ENCODE measurements around the gene NKX1-1. TPM values are rescaled to one million over a fixed set of nuclear protein-coding genes. Genes with fewer than 3 reads are reported as not detected.

Gene NKX1-1
- total and polyA plus RNA-seq, 2 experiments from 2014 or later, result not detected

- Histone ChIP-seq H4K20me1 (replicated peaks; ENCODE audit: insufficient read depth) (no peaks in the 10 kb centered on the region), H3K9me2 (ENCODE audit: insufficient read depth) (no peaks in the 10 kb centered on the region), H3F3A (replicated peaks; ENCODE audit: low read depth) (no peaks in the 10 kb centered on the region), H3K36me3 (ENCODE audit: insufficient read depth) (no peaks in the 10 kb centered on the region), H3K4me2 (no peak overlapping the region), H3K27ac (ENCODE audit: low read depth) (no peak overlapping the region), H3K4me1 (ENCODE audit: insufficient read depth) (no peaks in the 10 kb centered on the region), H2AFZ (no peak overlapping the region), H3K27me3 (ENCODE audit: insufficient read depth) (no peaks in the 10 kb centered on the region), H3K79me2 (replicated peaks; ENCODE audit: insufficient read depth) (no peaks in the 10 kb centered on the region), H3K4me3 (no peak overlapping the region)
- Mint-ChIP-seq H3K9me3 (no peaks in the 10 kb centered on the region; the same call in 2 of the 3 replicates), H3K4me1 (peaks cover 3% of the 10 kb centered on the region; the same call in 2 of the 3 replicates), H3K27me3 (ENCODE audit: insufficient read depth, low read depth, poor library complexity) (no peaks in the 10 kb centered on the region), H3K27ac (no peak overlapping the region), H3K4me3 (no peak overlapping the region), H3K36me3 (ENCODE audit: low read depth) (peaks cover 7% of the 10 kb centered on the region; the same call in 2 of the 3 replicates)
- TF ChIP-seq, protein P1, sequence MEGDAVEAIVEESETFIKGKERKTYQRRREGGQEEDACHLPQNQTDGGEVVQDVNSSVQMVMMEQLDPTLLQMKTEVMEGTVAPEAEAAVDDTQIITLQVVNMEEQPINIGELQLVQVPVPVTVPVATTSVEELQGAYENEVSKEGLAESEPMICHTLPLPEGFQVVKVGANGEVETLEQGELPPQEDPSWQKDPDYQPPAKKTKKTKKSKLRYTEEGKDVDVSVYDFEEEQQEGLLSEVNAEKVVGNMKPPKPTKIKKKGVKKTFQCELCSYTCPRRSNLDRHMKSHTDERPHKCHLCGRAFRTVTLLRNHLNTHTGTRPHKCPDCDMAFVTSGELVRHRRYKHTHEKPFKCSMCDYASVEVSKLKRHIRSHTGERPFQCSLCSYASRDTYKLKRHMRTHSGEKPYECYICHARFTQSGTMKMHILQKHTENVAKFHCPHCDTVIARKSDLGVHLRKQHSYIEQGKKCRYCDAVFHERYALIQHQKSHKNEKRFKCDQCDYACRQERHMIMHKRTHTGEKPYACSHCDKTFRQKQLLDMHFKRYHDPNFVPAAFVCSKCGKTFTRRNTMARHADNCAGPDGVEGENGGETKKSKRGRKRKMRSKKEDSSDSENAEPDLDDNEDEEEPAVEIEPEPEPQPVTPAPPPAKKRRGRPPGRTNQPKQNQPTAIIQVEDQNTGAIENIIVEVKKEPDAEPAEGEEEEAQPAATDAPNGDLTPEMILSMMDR (conservative IDR thresholded peaks at IDR 0.05; ENCODE audit: low read depth in 2 of 2), result no peak
- TF ChIP-seq EZH2 (IDR thresholded peaks at IDR 0.05; ENCODE audit: low read depth, unreplicated experiment) (no peak), STAT1 (IDR thresholded peaks at IDR 0.05; ENCODE audit: unreplicated experiment) (no peak), ZNF331 (CRISPR knock-in tag; IDR thresholded peaks at IDR 0.05; ENCODE audit: low read depth) (no peak), REST (IDR thresholded peaks at IDR 0.05; ENCODE audit: unreplicated experiment) (no peak), CREB1 (CRISPR knock-in tag; IDR thresholded peaks at IDR 0.05; ENCODE audit: low read depth) (no peak), NANOG (IDR thresholded peaks at IDR 0.05; ENCODE audit: borderline replicate concordance) (no peak), JUNB (IDR thresholded peaks at IDR 0.05; ENCODE audit: unreplicated experiment) (no peak), ZNF114 (CRISPR knock-in tag; IDR thresholded peaks at IDR 0.05) (no peak)
- TF ChIP-seq, protein P2, sequence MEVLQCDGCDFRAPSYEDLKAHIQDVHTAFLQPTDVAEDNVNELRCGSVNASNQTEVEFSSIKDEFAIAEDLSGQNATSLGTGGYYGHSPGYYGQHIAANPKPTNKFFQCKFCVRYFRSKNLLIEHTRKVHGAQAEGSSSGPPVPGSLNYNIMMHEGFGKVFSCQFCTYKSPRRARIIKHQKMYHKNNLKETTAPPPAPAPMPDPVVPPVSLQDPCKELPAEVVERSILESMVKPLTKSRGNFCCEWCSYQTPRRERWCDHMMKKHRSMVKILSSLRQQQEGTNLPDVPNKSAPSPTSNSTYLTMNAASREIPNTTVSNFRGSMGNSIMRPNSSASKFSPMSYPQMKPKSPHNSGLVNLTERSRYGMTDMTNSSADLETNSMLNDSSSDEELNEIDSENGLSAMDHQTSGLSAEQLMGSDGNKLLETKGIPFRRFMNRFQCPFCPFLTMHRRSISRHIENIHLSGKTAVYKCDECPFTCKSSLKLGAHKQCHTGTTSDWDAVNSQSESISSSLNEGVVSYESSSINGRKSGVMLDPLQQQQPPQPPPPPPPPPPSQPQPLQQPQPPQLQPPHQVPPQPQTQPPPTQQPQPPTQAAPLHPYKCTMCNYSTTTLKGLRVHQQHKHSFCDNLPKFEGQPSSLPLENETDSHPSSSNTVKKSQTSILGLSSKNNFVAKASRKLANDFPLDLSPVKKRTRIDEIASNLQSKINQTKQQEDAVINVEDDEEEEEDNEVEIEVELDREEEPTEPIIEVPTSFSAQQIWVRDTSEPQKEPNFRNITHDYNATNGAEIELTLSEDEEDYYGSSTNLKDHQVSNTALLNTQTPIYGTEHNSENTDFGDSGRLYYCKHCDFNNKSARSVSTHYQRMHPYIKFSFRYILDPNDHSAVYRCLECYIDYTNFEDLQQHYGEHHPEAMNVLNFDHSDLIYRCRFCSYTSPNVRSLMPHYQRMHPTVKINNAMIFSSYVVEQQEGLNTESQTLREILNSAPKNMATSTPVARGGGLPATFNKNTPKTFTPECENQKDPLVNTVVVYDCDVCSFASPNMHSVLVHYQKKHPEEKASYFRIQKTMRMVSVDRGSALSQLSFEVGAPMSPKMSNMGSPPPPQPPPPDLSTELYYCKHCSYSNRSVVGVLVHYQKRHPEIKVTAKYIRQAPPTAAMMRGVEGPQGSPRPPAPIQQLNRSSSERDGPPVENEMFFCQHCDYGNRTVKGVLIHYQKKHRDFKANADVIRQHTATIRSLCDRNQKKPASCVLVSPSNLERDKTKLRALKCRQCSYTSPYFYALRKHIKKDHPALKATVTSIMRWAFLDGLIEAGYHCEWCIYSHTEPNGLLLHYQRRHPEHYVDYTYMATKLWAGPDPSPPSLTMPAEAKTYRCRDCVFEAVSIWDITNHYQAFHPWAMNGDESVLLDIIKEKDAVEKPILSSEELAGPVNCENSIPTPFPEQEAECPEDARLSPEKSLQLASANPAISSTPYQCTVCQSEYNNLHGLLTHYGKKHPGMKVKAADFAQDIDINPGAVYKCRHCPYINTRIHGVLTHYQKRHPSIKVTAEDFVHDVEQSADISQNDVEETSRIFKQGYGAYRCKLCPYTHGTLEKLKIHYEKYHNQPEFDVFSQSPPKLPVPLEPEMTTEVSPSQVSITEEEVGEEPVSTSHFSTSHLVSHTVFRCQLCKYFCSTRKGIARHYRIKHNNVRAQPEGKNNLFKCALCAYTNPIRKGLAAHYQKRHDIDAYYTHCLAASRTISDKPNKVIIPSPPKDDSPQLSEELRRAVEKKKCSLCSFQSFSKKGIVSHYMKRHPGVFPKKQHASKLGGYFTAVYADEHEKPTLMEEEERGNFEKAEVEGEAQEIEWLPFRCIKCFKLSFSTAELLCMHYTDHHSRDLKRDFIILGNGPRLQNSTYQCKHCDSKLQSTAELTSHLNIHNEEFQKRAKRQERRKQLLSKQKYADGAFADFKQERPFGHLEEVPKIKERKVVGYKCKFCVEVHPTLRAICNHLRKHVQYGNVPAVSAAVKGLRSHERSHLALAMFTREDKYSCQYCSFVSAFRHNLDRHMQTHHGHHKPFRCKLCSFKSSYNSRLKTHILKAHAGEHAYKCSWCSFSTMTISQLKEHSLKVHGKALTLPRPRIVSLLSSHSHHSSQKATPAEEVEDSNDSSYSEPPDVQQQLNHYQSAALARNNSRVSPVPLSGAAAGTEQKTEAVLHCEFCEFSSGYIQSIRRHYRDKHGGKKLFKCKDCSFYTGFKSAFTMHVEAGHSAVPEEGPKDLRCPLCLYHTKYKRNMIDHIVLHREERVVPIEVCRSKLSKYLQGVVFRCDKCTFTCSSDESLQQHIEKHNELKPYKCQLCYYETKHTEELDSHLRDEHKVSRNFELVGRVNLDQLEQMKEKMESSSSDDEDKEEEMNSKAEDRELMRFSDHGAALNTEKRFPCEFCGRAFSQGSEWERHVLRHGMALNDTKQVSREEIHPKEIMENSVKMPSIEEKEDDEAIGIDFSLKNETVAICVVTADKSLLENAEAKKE (CRISPR knock-in tag; IDR thresholded peaks at IDR 0.05), result no peak
- TF ChIP-seq, protein P3, sequence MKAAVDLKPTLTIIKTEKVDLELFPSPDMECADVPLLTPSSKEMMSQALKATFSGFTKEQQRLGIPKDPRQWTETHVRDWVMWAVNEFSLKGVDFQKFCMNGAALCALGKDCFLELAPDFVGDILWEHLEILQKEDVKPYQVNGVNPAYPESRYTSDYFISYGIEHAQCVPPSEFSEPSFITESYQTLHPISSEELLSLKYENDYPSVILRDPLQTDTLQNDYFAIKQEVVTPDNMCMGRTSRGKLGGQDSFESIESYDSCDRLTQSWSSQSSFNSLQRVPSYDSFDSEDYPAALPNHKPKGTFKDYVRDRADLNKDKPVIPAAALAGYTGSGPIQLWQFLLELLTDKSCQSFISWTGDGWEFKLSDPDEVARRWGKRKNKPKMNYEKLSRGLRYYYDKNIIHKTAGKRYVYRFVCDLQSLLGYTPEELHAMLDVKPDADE (IDR thresholded peaks at IDR 0.05), result no peak
- no peak for ATAC-seq
- no peak for DNase-seq (ENCODE audit: low spot score)
Observed at GRCh38 chr4:1361431-1361830, 44.8 kb downstream of the NKX1-1 start.
